PFSK-1 (cell line): ENCODE data around the gene STON2.

Experiments
- POLR2AphosphoS5 ChIP-seq: IDR thresholded peaks from 2 replicates; pipeline ENCODE4 v1.6.1; 2012; ENCODE audit warnings: low read depth, mild to moderate bottlenecking, control low read depth, low read length, moderate library complexity
- SIN3A ChIP-seq: IDR thresholded peaks from 2 replicates; pipeline ENCODE4 v1.6.1; 2012; ENCODE audit warnings: mild to moderate bottlenecking, low read length, moderate library complexity, borderline replicate concordance; ENCODE audit not compliant: insufficient read depth
- TF ChIP-seq, protein P1 (sequence below), 2 experiments: IDR thresholded peaks; 2 replicates each; pipeline versions ENCODE4 v1.6.1 to v1.8.0; 2011 to 2012; ENCODE audit warnings: low read depth in 2 of 2, low read length in 2 of 2, control low read depth in 1 of 2, inconsistent platforms in 1 of 2, mild to moderate bottlenecking in 1 of 2, moderate library complexity in 1 of 2; ENCODE audit not compliant: insufficient read depth in 1 of 2

DNA sequence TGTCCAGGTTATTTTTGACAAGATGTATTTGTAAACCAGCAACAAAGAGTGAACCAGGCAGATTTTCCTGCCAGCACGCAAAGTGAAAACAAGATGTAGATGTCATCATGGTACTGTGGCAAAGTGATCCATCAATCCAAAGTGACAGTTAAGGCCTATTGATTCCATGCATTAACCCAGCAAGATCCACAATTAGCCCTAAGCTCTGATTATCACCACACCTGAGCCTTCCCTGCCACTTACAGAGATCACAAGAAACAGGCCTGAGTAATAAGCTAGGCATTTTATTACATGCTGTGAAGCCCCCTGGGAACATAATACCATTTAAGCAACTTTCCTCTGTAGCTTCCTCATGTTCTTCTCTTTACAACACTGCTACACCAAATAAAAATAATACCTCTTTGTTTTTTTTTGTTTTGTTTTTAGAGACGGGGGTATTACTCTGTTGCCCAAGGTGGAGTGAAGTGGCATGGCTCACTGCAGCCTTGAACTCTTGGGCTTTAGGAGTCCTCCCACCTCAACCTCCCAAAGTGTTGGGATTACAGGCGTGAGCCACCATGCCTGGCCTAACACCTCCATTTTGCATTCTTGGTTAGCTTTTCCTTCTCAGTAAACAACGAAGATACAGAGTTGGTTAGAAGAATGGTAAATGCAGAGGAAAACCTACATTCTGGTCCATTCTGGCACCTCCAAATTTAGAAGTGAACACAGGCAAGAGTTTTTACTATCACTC is 85.5 kb downstream of the STON2 start:
- TF ChIP-seq, protein P1, sequence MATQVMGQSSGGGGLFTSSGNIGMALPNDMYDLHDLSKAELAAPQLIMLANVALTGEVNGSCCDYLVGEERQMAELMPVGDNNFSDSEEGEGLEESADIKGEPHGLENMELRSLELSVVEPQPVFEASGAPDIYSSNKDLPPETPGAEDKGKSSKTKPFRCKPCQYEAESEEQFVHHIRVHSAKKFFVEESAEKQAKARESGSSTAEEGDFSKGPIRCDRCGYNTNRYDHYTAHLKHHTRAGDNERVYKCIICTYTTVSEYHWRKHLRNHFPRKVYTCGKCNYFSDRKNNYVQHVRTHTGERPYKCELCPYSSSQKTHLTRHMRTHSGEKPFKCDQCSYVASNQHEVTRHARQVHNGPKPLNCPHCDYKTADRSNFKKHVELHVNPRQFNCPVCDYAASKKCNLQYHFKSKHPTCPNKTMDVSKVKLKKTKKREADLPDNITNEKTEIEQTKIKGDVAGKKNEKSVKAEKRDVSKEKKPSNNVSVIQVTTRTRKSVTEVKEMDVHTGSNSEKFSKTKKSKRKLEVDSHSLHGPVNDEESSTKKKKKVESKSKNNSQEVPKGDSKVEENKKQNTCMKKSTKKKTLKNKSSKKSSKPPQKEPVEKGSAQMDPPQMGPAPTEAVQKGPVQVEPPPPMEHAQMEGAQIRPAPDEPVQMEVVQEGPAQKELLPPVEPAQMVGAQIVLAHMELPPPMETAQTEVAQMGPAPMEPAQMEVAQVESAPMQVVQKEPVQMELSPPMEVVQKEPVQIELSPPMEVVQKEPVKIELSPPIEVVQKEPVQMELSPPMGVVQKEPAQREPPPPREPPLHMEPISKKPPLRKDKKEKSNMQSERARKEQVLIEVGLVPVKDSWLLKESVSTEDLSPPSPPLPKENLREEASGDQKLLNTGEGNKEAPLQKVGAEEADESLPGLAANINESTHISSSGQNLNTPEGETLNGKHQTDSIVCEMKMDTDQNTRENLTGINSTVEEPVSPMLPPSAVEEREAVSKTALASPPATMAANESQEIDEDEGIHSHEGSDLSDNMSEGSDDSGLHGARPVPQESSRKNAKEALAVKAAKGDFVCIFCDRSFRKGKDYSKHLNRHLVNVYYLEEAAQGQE (IDR thresholded peaks at IDR 0.05; ENCODE audit: insufficient read depth in 1 of 2, low read depth in 2 of 2, low read length in 2 of 2), result no peak
- no peak for TF ChIP-seq POLR2AphosphoS5
- TF ChIP-seq SIN3A, result no peak
